SHP77 (cell line): ENCODE measurements around the gene CST9.
A peak's percentile ranks its signal among the peaks of the same experiment; 100 is the strongest.
"Not testable (repeated sequence)": the region's sequence is repeated elsewhere in the genome, so short reads cannot be mapped to it uniquely, and the experiment has no call there.

Experiments used
- DNase-seq, 2 experiments: peaks; one replicate each; lab custom pipeline; 2025; lab: John Stamatoyannopoulos, UW

CST9 gene

GRCh38 chr20:23623666-23624323 lies 18.1 kb upstream of the CST9 start:
- no peak for DNase-seq

GRCh38 chr20:23622839-23623343 lies 17.2 kb upstream of the CST9 start:
- peak; percentile 22 to 54 for DNase-seq

GRCh38 chr20:23622401-23622800 lies 16.7 kb upstream of the CST9 start:
- not testable (repeated sequence) for DNase-seq

DNA sequence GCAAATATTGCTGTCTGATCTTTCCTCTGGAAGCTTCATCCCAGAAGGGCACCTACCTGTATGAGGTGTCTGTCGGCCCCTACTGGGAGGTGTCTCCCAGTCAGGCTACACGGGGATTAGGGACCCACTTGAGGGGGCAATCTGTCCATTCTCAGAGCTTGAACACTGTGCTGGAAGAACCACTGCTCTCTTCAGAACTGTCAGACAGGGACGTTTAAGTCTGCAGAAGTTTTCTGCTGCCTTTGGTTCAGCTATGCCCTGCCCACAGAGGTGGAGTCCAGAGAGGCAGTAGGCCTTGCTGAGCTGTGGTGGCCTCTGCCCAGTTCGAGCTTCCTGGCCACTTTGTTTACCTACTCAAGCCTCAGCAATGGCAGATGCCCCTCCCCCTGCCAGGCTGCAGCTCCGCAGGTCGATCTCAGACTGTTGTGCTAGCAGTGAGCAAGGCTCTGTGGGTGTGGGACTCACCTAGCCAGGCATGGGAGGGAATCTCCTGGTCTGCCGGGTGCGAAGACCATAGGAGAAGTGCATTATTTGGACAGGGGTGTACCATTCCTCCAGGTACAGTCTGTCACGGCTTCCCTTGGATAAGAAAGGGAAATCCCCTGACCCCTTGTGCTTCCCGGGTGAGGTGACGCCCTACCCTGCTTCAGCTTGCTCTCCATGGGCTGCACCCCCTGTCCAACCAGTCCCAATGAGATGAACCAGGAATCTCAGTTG lies 15.1 kb upstream of the CST9 start:
- DNase-seq = not testable (repeated sequence)

GRCh38 chr20:23614163-23614562 lies 8.4 kb upstream of the CST9 start:
- no peak for DNase-seq

DNA sequence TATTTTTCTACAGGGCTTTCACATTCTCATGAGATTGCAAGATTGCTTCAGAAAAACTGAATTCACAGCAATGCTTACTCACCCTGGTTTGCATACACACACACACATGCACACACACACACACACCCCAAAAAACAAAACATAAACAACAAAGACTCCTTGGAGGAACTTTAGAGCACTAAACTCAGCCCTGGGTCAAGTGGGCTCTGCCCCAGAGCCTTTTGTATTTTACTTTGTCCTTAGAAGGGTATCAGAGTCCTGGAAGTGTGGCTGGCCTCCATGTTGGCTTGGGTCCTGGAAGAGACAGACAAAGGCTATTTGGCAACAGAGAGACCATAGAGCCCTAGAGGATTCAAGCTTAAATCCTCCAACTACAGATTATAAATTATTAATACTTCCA lies 8.0 kb upstream of the CST9 start:
- no peak for DNase-seq

- DNase-seq = no peak
Measured at GRCh38 chr20:23612396-23612795, 6.7 kb upstream of the CST9 start.

- no peak for DNase-seq
Measured at GRCh38 chr20:23609486-23610109, 3.9 kb upstream of the CST9 start.

DNA sequence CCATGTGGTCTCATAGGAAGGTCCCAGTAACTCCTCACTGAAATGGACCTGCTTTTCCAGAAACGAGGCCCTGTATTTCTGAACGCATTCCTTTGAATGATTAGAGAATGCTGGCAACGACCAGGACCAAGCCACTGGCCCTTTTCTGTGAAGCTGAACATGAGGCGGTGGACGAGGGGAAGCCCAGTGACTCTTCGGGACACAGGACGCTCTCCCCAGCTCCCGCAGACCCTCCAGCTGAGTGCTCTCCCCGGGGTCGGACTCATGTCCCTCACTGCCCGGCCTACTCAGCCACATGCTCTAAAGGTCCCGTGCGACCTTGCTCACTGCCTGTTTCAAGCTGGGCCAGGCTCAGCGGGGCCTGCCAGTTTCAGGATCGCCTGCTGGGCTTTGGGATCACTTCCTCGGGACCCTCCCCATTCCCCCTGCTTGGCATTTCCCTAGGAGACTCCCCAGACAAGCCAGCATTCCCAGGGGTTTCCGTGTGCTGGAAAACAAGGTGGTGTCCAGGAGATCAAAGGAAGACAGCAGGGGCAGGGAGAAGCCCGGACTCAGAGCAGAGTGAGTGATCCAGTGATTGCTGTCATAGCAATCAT lies 2.6 kb upstream of the CST9 start:
- DNase-seq = no peak

GRCh38 chr20:23607497-23608245 lies 2.0 kb upstream of the CST9 start:
- DNase-seq = no peak

DNA sequence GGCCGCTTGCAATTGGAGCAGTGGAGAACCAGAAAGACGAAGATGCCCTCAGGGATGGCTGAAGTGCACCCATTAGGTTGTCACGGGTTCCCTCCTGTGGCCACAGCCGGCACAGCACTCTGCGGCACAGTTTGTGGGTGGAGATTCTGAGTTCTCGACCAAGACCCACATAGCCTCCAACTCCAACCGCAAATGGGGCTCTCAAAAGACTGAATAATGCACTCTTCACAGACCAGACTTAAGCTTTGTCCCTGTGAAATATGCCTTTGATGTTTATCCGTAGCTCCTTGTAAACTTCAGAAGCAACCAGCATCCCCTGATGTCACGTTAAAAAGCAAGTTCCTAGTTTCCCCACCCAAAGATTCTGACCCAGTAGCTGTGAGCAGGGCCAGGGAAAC lies 934 bp upstream of the CST9 start:
- peak; percentile 73 for DNase-seq

DNA sequence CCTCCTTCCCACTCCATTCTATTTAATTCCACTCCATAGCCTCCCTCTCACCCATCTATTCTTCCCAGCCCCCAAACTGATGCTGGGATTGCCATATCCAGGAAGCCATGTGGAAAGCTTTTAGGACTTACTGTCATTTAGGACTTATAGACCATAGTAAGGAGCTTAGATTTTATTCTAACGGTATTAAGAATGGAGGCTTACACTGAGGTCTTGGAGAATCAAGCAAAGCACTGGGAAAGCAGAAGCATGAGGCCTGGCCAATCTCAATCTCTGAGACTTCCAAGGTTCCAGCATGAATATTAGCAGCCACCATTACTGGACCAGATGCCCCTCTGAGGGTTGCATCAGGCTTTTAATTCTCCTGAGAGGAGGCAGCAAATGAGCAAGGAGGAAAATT lies 1.4 kb downstream of the CST9 start:
- no peak for DNase-seq

- no peak for DNase-seq
Measured at GRCh38 chr20:23603321-23603720, 2.4 kb downstream of the CST9 start.

DNA sequence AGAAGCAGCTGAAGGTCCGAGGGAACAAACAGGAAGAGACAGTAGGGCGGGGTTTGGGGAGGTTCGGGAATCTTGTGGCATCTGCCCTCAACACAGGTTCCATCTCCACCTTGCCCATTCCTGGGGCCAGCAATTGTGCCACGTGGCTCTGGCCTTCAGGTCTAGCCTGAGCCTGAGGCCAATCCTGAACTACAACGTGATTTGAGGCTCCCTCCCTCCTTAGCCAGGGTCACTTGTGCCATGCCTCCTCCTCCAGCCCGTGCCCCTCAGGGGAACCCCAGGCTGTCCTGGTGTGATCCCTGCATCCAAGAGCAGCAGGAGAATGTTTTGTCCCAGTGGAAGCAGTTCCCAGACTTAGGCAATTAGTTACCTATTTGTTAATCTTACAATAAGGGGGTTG lies 3.0 kb downstream of the CST9 start:
- DNase-seq = no peak

GRCh38 chr20:23602241-23602640 lies 3.5 kb downstream of the CST9 start:
- no peak for DNase-seq

GRCh38 chr20:23601715-23602114 lies 4.0 kb downstream of the CST9 start:
- no peak for DNase-seq

- no peak for DNase-seq
Measured at GRCh38 chr20:23598481-23598880, 7.2 kb downstream of the CST9 start.

DNA sequence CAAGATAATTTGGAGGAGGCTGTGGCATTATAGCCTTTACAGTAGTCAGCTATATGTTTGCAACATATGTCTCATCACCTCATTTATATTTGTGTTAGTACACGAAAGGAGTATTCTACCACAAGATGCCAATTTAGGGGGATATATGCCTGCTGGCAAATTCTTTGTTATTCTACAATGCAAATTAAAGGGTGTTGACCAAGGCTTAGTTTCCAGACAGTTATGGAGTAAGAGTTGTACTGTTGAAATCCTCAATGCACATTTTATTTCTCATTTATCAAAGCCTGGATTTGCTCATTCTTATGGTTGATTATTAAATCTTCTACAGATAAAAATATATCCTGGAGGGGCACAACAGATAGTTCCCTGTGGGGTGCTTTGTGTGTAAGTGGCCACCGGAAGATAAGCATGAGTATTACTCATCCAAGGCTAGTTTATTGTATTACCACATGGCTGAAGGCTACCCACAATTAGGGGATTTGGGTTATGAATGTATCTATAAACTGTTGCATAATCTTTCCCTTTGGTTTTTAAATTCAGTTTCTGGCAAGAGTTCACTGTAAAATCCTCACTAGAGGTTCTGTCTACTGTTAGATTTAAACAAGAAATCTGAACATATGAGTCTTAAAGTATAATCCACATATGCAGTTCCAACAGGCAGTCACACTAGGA lies 9.0 kb downstream of the CST9 start:
- DNase-seq = no peak

DNA sequence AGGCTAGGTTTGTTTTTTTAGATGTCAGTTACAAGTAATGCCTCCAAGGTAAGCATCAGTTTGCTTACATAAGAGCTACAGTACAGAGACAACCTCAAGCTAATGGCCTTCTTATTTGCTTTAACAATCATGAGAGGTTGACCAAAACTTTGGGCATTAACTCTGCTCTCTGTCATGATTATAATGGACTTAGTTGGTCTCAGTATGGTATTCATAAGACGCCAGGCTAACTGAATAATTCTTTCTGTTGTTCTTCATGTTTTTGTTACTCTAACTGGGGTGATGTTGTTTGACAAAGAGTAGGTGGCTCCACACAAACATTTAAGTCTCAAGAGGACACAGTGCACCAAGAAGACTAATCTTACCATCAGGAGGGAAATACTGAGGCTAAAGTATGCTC lies 9.8 kb downstream of the CST9 start:
- DNase-seq = no peak

DNA sequence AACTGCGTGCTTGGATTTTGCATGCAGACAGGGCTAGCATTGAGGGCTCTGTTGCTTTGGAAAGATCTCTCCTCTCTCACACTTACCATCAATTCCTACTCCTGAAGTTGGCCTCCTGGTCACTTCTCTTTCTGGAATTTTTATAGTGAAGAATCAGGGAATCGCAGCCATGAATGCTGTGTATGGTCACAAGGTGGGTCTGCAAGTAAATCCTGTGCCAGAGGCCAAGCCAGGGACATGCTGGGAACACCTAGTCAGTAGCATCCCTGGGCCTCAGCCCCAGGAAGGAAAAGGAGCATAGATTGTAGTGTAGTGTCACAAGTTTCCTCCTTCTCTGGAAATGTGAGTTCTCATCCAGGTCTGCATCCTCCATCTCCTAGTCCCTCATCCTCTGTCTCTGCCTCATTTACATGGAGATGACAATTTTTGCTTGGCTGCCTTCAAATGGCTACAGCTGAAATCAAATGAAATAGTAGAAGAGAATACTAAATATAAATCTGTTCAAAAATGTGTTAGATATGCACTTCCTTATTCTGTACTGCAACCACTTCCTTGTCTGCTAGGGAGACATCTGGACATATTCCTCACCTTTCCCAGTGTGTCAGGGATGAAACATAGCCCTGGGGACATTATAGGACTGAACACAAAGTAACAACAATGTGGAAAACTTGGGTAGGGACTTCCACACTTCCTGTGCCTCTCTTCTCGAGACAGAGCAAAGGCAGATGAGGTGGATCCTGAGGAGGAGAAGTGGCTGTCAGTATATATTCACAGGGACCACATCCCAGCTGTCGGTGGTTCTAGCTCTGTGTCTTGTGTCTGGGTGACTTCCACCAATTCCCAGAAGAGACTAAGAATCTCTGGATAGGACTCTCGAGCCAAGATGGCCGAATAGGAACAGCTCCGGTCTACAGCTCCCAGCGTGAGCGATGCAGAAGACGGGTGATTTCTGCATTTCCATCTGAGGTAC lies 17.0 kb downstream of the CST9 start:
- DNase-seq = no peak
